Lung (tissue), 12 donors: Measurements from ENCODE around the gene TMEM270. TPM values are rescaled to one million over a fixed set of nuclear protein-coding genes. Genes with fewer than 3 reads are reported as not detected.

ENCODE experiments used
- ATAC-seq: fragments of 200-7000 bp; cut with Tn5 transposase; one replicate; pipeline ENCODE4 v1.9.1; 2020; ENCODE audit warnings: moderate number of reproducible peaks; ENCODE audit not compliant: insufficient read depth, low FRiP score
- DNase-seq, 3 donors: peaks; one replicate each; pipeline ENCODE4 v3.0.0-alpha.2; 2013 to 2017
- H3K27ac ChIP-seq, 2 donors: one replicate each; pipeline ENCODE4 v1.5.1; 2013; ENCODE audit warnings: mild to moderate bottlenecking in 2 of 2, moderate library complexity in 2 of 2, control low read depth in 1 of 2, inconsistent platforms in 1 of 2, low read depth in 1 of 2, low read length in 1 of 2
- H3K27me3 ChIP-seq, 3 donors: one replicate each; pipeline ENCODE4 v1.5.1; 2013; ENCODE audit warnings: low read length in 2 of 3; ENCODE audit not compliant: control insufficient read depth in 3 of 3, insufficient read depth in 3 of 3
- H3K36me3 ChIP-seq, 4 donors: one replicate each; pipeline ENCODE4 v1.5.1; 2013; ENCODE audit warnings: low read length in 4 of 4, mild to moderate bottlenecking in 1 of 4, moderate library complexity in 1 of 4; ENCODE audit not compliant: control insufficient read depth in 4 of 4, insufficient read depth in 4 of 4
- H3K4me1 ChIP-seq, 5 donors: one replicate each; pipeline ENCODE4 v1.5.1; 2013; ENCODE audit warnings: low read length in 5 of 5, mild to moderate bottlenecking in 2 of 5, moderate library complexity in 1 of 5; ENCODE audit not compliant: control insufficient read depth in 5 of 5, insufficient read depth in 5 of 5
- H3K4me3 ChIP-seq: one replicate; pipeline ENCODE4 v1.5.1; 2013; ENCODE audit warnings: mild to moderate bottlenecking, control low read depth, moderate library complexity
- H3K9ac ChIP-seq, 2 donors: one replicate each; pipeline ENCODE4 v1.5.1; 2013; ENCODE audit warnings: low read length in 2 of 2, control low read depth in 1 of 2; ENCODE audit not compliant: insufficient read depth in 1 of 2
- H3K9me3 ChIP-seq, 4 donors: one replicate each; pipeline ENCODE4 v1.5.1; 2013; ENCODE audit warnings: low read length in 3 of 4, mild to moderate bottlenecking in 1 of 4, moderate library complexity in 1 of 4; ENCODE audit not compliant: control insufficient read depth in 4 of 4, insufficient read depth in 3 of 4
- WGBS, 2 donors: extraction: QIAGEN DNeasy Blood & Tissue Kit; methylation state at CpG; one replicate each; pipeline ENCODE4 v1.1.7; 2013; 5-methylcytosine and 5-hydroxymethylcytosine counted together
- polyA plus RNA-seq, 2 donors: library from polyadenylated mRNA; stranded (reverse); fragments of 200-250 nt; gene quantifications; one replicate each; pipeline ENCODE4 v1.2.1, GENCODE V29; 2013
- total RNA-seq, 2 donors: library from RNA; depleted of rRNA in 1 of 2; stranded (reverse); fragments of >200 nt in 1 of 2; gene quantifications; one replicate each; pipeline ENCODE4 v1.2.1, GENCODE V29; 2014 to 2021
- TF ChIP-seq, protein P1 (sequence below): IDR thresholded peaks from 2 replicates; pipeline ENCODE4 v1.5.1; 2012; ENCODE audit warnings: mild to moderate bottlenecking; ENCODE audit errors: control extremely low read depth, extremely low read depth
- donor health status: control.
- donor health status: control.
- donor health status: Bipolar disorder and iron deficiency.
- donor health status: healthy.
- donor health status: DM: yes; HTN: yes; CAD: no.

TMEM270 gene
- total and polyA plus RNA-seq, 4 donors: 0.19 to 1.1 (median 0.20) TPM; not detected in 1

DNA sequence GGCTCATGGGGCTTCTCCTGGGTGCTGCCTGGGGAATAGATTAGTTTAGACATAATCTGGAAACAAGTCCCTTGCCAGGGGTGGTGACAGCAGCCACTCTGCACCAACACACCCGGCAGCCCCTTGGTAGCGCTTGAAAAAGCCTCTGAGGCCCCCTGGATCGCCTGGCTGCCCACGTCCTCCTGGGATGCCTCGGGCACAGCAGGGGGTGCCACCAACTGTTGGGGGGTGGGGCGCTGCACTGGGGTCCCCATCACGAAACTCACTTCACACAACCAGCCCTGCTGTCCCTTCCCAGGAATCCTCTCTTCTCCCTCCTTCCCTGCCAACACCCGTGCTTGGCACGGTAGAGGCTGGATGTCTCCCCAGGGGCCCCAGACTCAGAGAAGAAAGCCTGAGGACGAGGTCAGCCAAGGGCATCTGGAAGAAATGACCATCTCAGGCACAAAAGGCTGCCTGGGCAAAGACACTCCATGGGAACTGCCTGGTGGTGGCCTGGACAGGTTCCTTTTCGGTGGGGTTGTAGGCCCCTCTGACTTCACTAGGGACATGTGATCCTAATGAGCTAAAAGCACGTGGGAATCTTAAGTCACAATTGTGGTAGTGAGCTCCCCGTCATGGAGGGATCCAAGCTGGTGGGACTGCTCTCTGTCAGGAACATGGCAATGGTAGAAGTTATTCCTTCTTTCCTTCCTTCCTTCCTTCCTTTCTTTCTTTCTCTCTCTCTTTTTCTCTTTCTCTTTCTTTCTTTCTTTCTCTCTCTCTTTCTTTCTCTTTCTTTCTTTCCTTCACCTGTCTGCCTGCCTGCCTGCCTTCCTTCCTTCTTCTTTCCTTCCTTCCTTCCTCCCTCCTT lies 11.3 kb downstream of the TMEM270 start:
- H3K4me1 ChIP-seq: peaks cover 0 to 34% (median 18%) of the 10 kb centered on the region in 5 donors
- DNase-seq (no peak), ATAC-seq (no peak)
- 78 to 85% methylated on average over 13 of the region's 13 CpGs for WGBS, 2 donors
- H3K27ac ChIP-seq: peak overlapping the region in 1 of 2 donors; percentile 34
- H3K4me3 ChIP-seq: no peak overlapping the region
- TF ChIP-seq, protein P1, sequence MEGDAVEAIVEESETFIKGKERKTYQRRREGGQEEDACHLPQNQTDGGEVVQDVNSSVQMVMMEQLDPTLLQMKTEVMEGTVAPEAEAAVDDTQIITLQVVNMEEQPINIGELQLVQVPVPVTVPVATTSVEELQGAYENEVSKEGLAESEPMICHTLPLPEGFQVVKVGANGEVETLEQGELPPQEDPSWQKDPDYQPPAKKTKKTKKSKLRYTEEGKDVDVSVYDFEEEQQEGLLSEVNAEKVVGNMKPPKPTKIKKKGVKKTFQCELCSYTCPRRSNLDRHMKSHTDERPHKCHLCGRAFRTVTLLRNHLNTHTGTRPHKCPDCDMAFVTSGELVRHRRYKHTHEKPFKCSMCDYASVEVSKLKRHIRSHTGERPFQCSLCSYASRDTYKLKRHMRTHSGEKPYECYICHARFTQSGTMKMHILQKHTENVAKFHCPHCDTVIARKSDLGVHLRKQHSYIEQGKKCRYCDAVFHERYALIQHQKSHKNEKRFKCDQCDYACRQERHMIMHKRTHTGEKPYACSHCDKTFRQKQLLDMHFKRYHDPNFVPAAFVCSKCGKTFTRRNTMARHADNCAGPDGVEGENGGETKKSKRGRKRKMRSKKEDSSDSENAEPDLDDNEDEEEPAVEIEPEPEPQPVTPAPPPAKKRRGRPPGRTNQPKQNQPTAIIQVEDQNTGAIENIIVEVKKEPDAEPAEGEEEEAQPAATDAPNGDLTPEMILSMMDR: no peak
- no peaks in the 10 kb centered on the region for H3K36me3 ChIP-seq
- peak overlapping the region in 1 of 2 donors; percentile 25 for H3K9ac ChIP-seq
- H3K9me3 ChIP-seq: no peaks in the 10 kb centered on the region
- H3K27me3 ChIP-seq: no peaks in the 10 kb centered on the region

DNA sequence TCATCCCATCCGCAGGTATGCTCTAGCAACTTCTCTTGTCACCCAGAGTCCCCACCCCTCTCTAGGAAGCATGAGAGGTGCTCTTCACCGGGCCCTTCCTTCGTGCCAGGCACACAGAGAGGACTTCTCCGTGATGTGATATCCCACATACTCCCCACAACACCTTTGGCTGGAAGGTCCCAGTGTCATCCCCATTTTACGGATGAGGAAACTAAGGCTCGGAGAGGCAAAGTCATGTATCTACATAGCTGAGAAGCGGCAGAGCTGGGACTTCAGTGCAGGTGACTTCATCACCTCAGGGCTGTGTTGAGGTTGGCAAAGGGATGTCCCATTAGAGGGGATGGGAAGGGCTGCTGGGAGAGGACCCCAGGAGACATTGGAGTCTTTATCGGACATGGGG lies 15.4 kb downstream of the TMEM270 start:
- no peak for DNase-seq
- no peak overlapping the region for H3K9ac ChIP-seq
- WGBS, 2 donors: 95 to 96% methylated on average over 8 of the region's 8 CpGs
- no peak for ATAC-seq
- peaks cover 0 to 34% (median 25%) of the 10 kb centered on the region in 5 donors for H3K4me1 ChIP-seq
- TF ChIP-seq, protein P1: no peak
- H3K9me3 ChIP-seq: no peaks in the 10 kb centered on the region
- no peak overlapping the region for H3K27ac ChIP-seq
- H3K27me3 ChIP-seq: no peaks in the 10 kb centered on the region
- no peak overlapping the region for H3K4me3 ChIP-seq
- no peaks in the 10 kb centered on the region for H3K36me3 ChIP-seq

DNA sequence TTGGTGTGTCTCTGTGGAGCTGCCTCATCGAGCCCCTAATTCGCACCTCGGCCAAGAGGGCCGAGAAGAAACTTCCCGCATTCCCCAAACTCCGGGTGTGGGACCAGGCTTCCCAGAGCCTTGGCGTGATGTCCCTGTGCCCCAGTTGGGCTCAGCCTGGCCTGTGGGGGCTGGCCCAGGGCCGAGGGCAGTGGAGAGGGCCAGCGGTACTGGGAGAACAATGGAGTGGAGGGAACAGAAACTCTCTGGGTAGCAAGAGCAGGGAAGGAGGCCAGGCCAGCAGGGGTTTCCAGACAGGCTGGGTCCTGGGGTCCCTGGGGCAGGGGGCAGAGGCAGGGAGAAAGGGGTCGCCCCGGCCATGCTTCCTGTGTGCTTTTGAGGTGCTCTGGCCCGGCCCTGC lies 16.0 kb downstream of the TMEM270 start:
- H3K9ac ChIP-seq: no peak overlapping the region
- H3K9me3 ChIP-seq: no peaks in the 10 kb centered on the region
- H3K27me3 ChIP-seq: no peaks in the 10 kb centered on the region
- DNase-seq (no peak), ATAC-seq (no peak)
- 81 to 90% methylated on average over 12 of the region's 12 CpGs for WGBS, 2 donors
- H3K27ac ChIP-seq: no peak overlapping the region
- no peak overlapping the region for H3K4me3 ChIP-seq
- TF ChIP-seq, protein P1: no peak
- H3K36me3 ChIP-seq: no peaks in the 10 kb centered on the region
- H3K4me1 ChIP-seq: peaks cover 0 to 35% (median 25%) of the 10 kb centered on the region in 5 donors
